Tibial nerve (tissue), 4 donors: ENCODE data around the gene IQCM. TPM values are rescaled to one million over a fixed set of nuclear protein-coding genes. Genes with fewer than 3 reads are reported as not detected.

Source experiments
- DNase-seq, 2 donors: peaks; one replicate each; pipeline ENCODE4 v3.0.0-alpha.2; 2019; ENCODE audit warnings: low spot score in 2 of 2
- H3K27ac ChIP-seq, 4 donors: fragments of 200-600 bp; sonication (generic) in 3 of 4; one replicate each; pipeline ENCODE4 v1.5.1; 2017 to 2019; ENCODE audit warnings: mild to moderate bottlenecking in 1 of 4
- H3K27me3 ChIP-seq, 2 donors: fragments of 200-600 bp; sonication (generic) in 1 of 2; one replicate each; pipeline versions ENCODE4 v1.5.1 to v1.6.0; 2017 to 2019
- H3K36me3 ChIP-seq, 3 donors: fragments of 200-600 bp; sonication (generic); one replicate each; pipeline ENCODE4 v1.5.1; 2018 to 2019
- H3K4me1 ChIP-seq, 4 donors: fragments of 200-600 bp; sonication (generic) in 3 of 4; one replicate each; pipeline ENCODE4 v1.5.1; 2017 to 2019
- H3K4me3 ChIP-seq, 4 donors: fragments of 200-600 bp; sonication (generic) in 3 of 4; one replicate each; pipeline ENCODE4 v1.5.1; 2017 to 2019; ENCODE audit warnings: mild to moderate bottlenecking in 1 of 4, moderate library complexity in 1 of 4
- H3K9me3 ChIP-seq, 4 donors: fragments of 200-600 bp; sonication (generic) in 3 of 4; one replicate each; pipeline ENCODE4 v1.5.1; 2017 to 2019
- EP300 ChIP-seq, 2 donors: sonication (generic); formaldehyde crosslinking; IDR thresholded peaks; one replicate each; pipeline ENCODE4 v1.6.1; 2017; ENCODE audit warnings: antibody characterized with exemption in 2 of 2, mild to moderate bottlenecking in 1 of 2
- POLR2A ChIP-seq, 2 donors: fragments of 450-650 bp; IDR thresholded peaks; one replicate each; pipeline ENCODE4 v1.6.1; 2017; ENCODE audit warnings: antibody characterized with exemption in 2 of 2, mild to moderate bottlenecking in 2 of 2, moderate library complexity in 2 of 2
- WGBS, 2 donors: methylation state at CpG; one replicate each; pipeline ENCODE4 v1.1.5; 2018; 5-methylcytosine and 5-hydroxymethylcytosine counted together
- total RNA-seq, 4 donors: library from RNA; depleted of rRNA; stranded (reverse); fragments of >200 nt; gene quantifications; one replicate each; pipeline ENCODE4 v1.1.0, GENCODE V29; 2016
- TF ChIP-seq, protein P1 (sequence below), 5 experiments: fragments of 200-600 bp in 3 of 5; fragments of 450-650 bp in 2 of 5; sonication (generic) in 3 of 5; IDR thresholded peaks; one replicate each; pipeline ENCODE4 v1.5.1; 2016 to 2019; ENCODE audit warnings: antibody characterized with exemption in 5 of 5, mild to moderate bottlenecking in 3 of 5, moderate library complexity in 2 of 5

IQCM gene
- total RNA-seq, 4 donors from 2014 or later: not detected

DNA sequence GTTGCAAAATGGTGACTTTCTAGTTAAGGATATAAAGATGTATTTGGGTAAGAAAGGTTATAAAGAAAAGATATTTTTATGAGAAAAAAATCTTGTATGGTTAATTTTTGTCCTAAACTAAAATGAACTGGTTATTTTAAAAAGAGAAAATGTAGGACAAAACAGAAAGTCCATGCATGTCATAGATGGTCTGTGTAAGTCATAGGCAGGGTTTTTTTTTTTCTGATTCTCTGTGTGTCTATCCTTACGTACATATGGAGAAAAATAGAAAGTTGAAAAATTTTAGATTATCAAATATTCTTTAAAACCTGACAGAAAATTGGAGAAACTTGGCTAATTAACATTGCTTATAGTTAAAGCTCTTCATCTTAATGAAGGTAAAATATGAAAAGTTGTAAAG, 493.4 kb downstream of the IQCM start:
- Histone ChIP-seq H3K27ac (no peak overlapping the region), H3K36me3 (no peaks in the 10 kb centered on the region), H3K27me3 (no peaks in the 10 kb centered on the region), H3K4me1 (no peaks in the 10 kb centered on the region), H3K9me3 (peaks cover 0 to 3% (median 0%) of the 10 kb centered on the region in 4 donors), H3K4me3 (no peak overlapping the region)
- TF ChIP-seq, protein P1, sequence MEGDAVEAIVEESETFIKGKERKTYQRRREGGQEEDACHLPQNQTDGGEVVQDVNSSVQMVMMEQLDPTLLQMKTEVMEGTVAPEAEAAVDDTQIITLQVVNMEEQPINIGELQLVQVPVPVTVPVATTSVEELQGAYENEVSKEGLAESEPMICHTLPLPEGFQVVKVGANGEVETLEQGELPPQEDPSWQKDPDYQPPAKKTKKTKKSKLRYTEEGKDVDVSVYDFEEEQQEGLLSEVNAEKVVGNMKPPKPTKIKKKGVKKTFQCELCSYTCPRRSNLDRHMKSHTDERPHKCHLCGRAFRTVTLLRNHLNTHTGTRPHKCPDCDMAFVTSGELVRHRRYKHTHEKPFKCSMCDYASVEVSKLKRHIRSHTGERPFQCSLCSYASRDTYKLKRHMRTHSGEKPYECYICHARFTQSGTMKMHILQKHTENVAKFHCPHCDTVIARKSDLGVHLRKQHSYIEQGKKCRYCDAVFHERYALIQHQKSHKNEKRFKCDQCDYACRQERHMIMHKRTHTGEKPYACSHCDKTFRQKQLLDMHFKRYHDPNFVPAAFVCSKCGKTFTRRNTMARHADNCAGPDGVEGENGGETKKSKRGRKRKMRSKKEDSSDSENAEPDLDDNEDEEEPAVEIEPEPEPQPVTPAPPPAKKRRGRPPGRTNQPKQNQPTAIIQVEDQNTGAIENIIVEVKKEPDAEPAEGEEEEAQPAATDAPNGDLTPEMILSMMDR (IDR thresholded peaks at IDR 0.05): no peak
- TF ChIP-seq POLR2A (IDR thresholded peaks at IDR 0.05) (no peak), EP300 (IDR thresholded peaks at IDR 0.05) (no peak)
- 79 to 95% methylated on average over 1 of the region's 1 CpG for WGBS, 2 donors
- no peak for DNase-seq

- no peak for DNase-seq
- TF ChIP-seq EP300 (IDR thresholded peaks at IDR 0.05) (no peak), POLR2A (IDR thresholded peaks at IDR 0.05) (no peak)
- TF ChIP-seq, protein P1 (IDR thresholded peaks at IDR 0.05): no peak
- Histone ChIP-seq H3K27me3 (no peaks in the 10 kb centered on the region), H3K4me1 (no peaks in the 10 kb centered on the region), H3K36me3 (no peaks in the 10 kb centered on the region), H3K27ac (no peak overlapping the region), H3K4me3 (no peak overlapping the region), H3K9me3 (peaks cover 0 to 3% (median 0%) of the 10 kb centered on the region in 4 donors)
- 56 to 65% methylated on average over 1 of the region's 1 CpG for WGBS, 2 donors
Measured at GRCh38 chr4:149321438-149321837, 494.2 kb downstream of the IQCM start.

- no peaks in the 10 kb centered on the region for H3K36me3 ChIP-seq
- H3K4me3 ChIP-seq: no peak overlapping the region
- no peaks in the 10 kb centered on the region for H3K27me3 ChIP-seq
- no peaks in the 10 kb centered on the region for H3K9me3 ChIP-seq
- 64 to 65% methylated on average over 4 of the region's 4 CpGs for WGBS, 2 donors
- TF ChIP-seq, protein P1 (IDR thresholded peaks at IDR 0.05): no peak
- no peak for TF ChIP-seq POLR2A (IDR thresholded peaks at IDR 0.05)
- no peak for TF ChIP-seq EP300 (IDR thresholded peaks at IDR 0.05)
- DNase-seq: no peak
- no peaks in the 10 kb centered on the region for H3K4me1 ChIP-seq
- H3K27ac ChIP-seq: no peak overlapping the region
Measured at GRCh38 chr4:149311076-149311475, 504.6 kb downstream of the IQCM start.

DNA sequence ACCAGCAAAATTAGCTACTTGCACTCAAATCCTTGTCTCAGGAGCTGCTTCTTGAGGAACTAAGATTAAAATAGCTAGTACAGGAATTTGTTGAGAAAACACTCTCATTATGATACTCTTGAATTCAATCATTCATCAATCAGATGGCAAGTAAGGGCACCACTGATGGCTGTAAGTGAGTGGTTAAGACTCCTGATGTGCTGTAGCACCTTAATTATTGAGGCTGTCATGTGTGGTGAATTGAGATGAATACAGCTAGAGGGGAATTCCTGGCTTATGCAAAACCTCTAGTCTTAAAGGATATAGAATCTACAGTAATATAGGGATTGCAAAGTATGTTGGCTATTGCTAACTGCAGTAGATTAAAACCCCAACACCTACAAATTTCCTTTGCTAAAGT, 509.1 kb downstream of the IQCM start:
- no peak for DNase-seq
- no peak overlapping the region for H3K27ac ChIP-seq

More for the DNA sequence above, 509.1 kb downstream of the IQCM start:
- Histone ChIP-seq H3K4me3 (no peak overlapping the region), H3K4me1 (no peaks in the 10 kb centered on the region), H3K9me3 (no peaks in the 10 kb centered on the region), H3K27me3 (no peaks in the 10 kb centered on the region), H3K36me3 (no peaks in the 10 kb centered on the region)
- TF ChIP-seq POLR2A (IDR thresholded peaks at IDR 0.05) (no peak), EP300 (IDR thresholded peaks at IDR 0.05) (no peak)
- TF ChIP-seq, protein P1 (IDR thresholded peaks at IDR 0.05): no peak
